ENCODE measurements around the gene STRN4. TPM values are rescaled to one million over a fixed set of nuclear protein-coding genes. Genes with fewer than 3 reads are reported as not detected.
A peak's percentile ranks its signal among the peaks of the same experiment; 100 is the strongest.

Gene STRN4
- polyA plus RNA-seq, 3 donors from 2014 or later, result 8.8 to 26.8 (median 10.8) TPM

GRCh38 chr19:46730595-46730994 is 15.7 kb downstream of the STRN4 start:
- Mint-ChIP-seq H3K27me3 (ENCODE audit: low read depth in 3 of 3) (peaks cover 0 to 9% (median 5%) of the 10 kb centered on the region in 3 donors), H3K27ac (peak overlapping the region in 1 of 6 donors; percentile 69), H3K36me3 (peaks cover 4 to 45% (median 21%) of the 10 kb centered on the region in 3 donors), H3K9me3 (no peaks in the 10 kb centered on the region), H3K4me3 (no peak overlapping the region), H3K4me1 (peaks cover 8 to 14% of the 10 kb centered on the region in 2 donors)
- no peak for DNase-seq

- H3K36me3 Mint-ChIP-seq, result peaks cover 4 to 46% (median 21%) of the 10 kb centered on the region in 3 donors
- no peak overlapping the region for H3K4me3 Mint-ChIP-seq
- H3K9me3 Mint-ChIP-seq, result no peaks in the 10 kb centered on the region
- no peak for DNase-seq
- peaks cover 0 to 9% (median 5%) of the 10 kb centered on the region in 3 donors for H3K27me3 Mint-ChIP-seq (ENCODE audit: low read depth in 3 of 3)
- H3K4me1 Mint-ChIP-seq, result peaks cover 8 to 14% of the 10 kb centered on the region in 2 donors
- no peak overlapping the region for H3K27ac Mint-ChIP-seq
These were observed 16.1 kb downstream of the STRN4 start for GRCh38 chr19:46730187-46730586.

- H3K36me3 Mint-ChIP-seq, result peaks cover 4 to 46% (median 21%) of the 10 kb centered on the region in 3 donors
- peaks cover 0 to 9% (median 5%) of the 10 kb centered on the region in 3 donors for H3K27me3 Mint-ChIP-seq (ENCODE audit: low read depth in 3 of 3)
- no peak overlapping the region for H3K4me3 Mint-ChIP-seq
- H3K4me1 Mint-ChIP-seq, result peaks cover 8 to 14% of the 10 kb centered on the region in 2 donors
- H3K9me3 Mint-ChIP-seq, result no peaks in the 10 kb centered on the region
- DNase-seq, result no peak
- no peak overlapping the region for H3K27ac Mint-ChIP-seq
These were observed 16.6 kb downstream of the STRN4 start for GRCh38 chr19:46729696-46730095.

- H3K27me3 Mint-ChIP-seq (ENCODE audit: low read depth in 3 of 3), result peaks cover 2 to 9% (median 5%) of the 10 kb centered on the region in 3 donors
- peaks cover 4 to 42% (median 15%) of the 10 kb centered on the region in 3 donors for H3K36me3 Mint-ChIP-seq
- H3K9me3 Mint-ChIP-seq, result no peaks in the 10 kb centered on the region
- DNase-seq, result peak; percentile 75 to 78 (median 78)
- H3K4me1 Mint-ChIP-seq, result peaks cover 9 to 18% of the 10 kb centered on the region in 2 donors
- no peak overlapping the region for H3K4me3 Mint-ChIP-seq
- peak overlapping the region in 2 of 6 donors; percentile 35 to 50 for H3K27ac Mint-ChIP-seq
These were observed 17.4 kb downstream of the STRN4 start for GRCh38 chr19:46728693-46729339.

GRCh38 chr19:46728208-46728607 is 18.0 kb downstream of the STRN4 start:
- Mint-ChIP-seq H3K36me3 (peaks cover 4 to 39% (median 15%) of the 10 kb centered on the region in 3 donors), H3K4me3 (no peak overlapping the region), H3K27me3 (ENCODE audit: low read depth in 3 of 3) (peaks cover 2 to 9% (median 5%) of the 10 kb centered on the region in 3 donors), H3K4me1 (peaks cover 15 to 24% of the 10 kb centered on the region in 2 donors), H3K27ac (no peak overlapping the region), H3K9me3 (no peaks in the 10 kb centered on the region)
- no peak for DNase-seq

GRCh38 chr19:46727757-46728156 is 18.5 kb downstream of the STRN4 start:
- Mint-ChIP-seq H3K4me1 (peaks cover 20 to 28% of the 10 kb centered on the region in 2 donors), H3K27me3 (ENCODE audit: low read depth in 3 of 3) (peaks cover 2 to 9% (median 5%) of the 10 kb centered on the region in 3 donors), H3K4me3 (no peak overlapping the region), H3K27ac (no peak overlapping the region), H3K9me3 (no peaks in the 10 kb centered on the region), H3K36me3 (peaks cover 4 to 38% (median 15%) of the 10 kb centered on the region in 3 donors)
- DNase-seq, result no peak

GRCh38 chr19:46726971-46727501 is 19.2 kb downstream of the STRN4 start:
- Mint-ChIP-seq H3K4me3 (no peak overlapping the region), H3K27ac (no peak overlapping the region), H3K4me1 (peaks cover 27 to 35% of the 10 kb centered on the region in 2 donors), H3K36me3 (peaks cover 4 to 38% (median 16%) of the 10 kb centered on the region in 3 donors), H3K27me3 (ENCODE audit: low read depth in 3 of 3) (peaks cover 2 to 11% (median 4%) of the 10 kb centered on the region in 3 donors), H3K9me3 (no peaks in the 10 kb centered on the region)
- DNase-seq, result no peak

- H3K4me3 Mint-ChIP-seq, result no peak overlapping the region
- H3K4me1 Mint-ChIP-seq, result peaks cover 29 to 36% of the 10 kb centered on the region in 2 donors
- H3K36me3 Mint-ChIP-seq, result peaks cover 4 to 35% (median 15%) of the 10 kb centered on the region in 3 donors
- DNase-seq, result no peak
- peaks cover 2 to 8% (median 3%) of the 10 kb centered on the region in 3 donors for H3K27me3 Mint-ChIP-seq (ENCODE audit: low read depth in 3 of 3)
- no peaks in the 10 kb centered on the region for H3K9me3 Mint-ChIP-seq
- H3K27ac Mint-ChIP-seq, result no peak overlapping the region
These were observed 19.7 kb downstream of the STRN4 start for GRCh38 chr19:46726551-46726950.

- H3K9me3 Mint-ChIP-seq, result no peaks in the 10 kb centered on the region
- peaks cover 4 to 33% (median 15%) of the 10 kb centered on the region in 3 donors for H3K36me3 Mint-ChIP-seq
- peaks cover 29 to 36% of the 10 kb centered on the region in 2 donors for H3K4me1 Mint-ChIP-seq
- no peak for DNase-seq
- no peak overlapping the region for H3K27ac Mint-ChIP-seq
- no peak overlapping the region for H3K4me3 Mint-ChIP-seq
- H3K27me3 Mint-ChIP-seq (ENCODE audit: low read depth in 3 of 3), result peaks cover 2 to 5% (median 2%) of the 10 kb centered on the region in 3 donors
These were observed 20.3 kb downstream of the STRN4 start for GRCh38 chr19:46725859-46726393.

- Mint-ChIP-seq H3K4me3 (no peak overlapping the region), H3K27ac (no peak overlapping the region), H3K36me3 (peaks cover 4 to 37% (median 18%) of the 10 kb centered on the region in 3 donors), H3K4me1 (peaks cover 29 to 41% of the 10 kb centered on the region in 2 donors), H3K27me3 (ENCODE audit: low read depth in 3 of 3) (peaks cover 2 to 5% (median 2%) of the 10 kb centered on the region in 3 donors), H3K9me3 (no peaks in the 10 kb centered on the region)
- DNase-seq, result no peak
These were observed 21.0 kb downstream of the STRN4 start for GRCh38 chr19:46725036-46725820.

- H3K4me1 Mint-ChIP-seq, result peaks cover 32 to 44% of the 10 kb centered on the region in 2 donors
These were observed 21.8 kb downstream of the STRN4 start for GRCh38 chr19:46724468-46724867.

GRCh38 chr19:46723471-46723870 is 22.8 kb downstream of the STRN4 start:
- Mint-ChIP-seq H3K4me1 (peaks cover 35 to 45% of the 10 kb centered on the region in 2 donors), H3K27me3 (ENCODE audit: low read depth in 3 of 3) (peaks cover 2 to 5% (median 4%) of the 10 kb centered on the region in 3 donors), H3K9me3 (no peaks in the 10 kb centered on the region), H3K27ac (peak overlapping the region in 3 of 6 donors; percentile 34 to 71 (median 60)), H3K36me3 (peaks cover 4 to 30% (median 12%) of the 10 kb centered on the region in 3 donors), H3K4me3 (peak overlapping the region; percentile 48 to 73 (median 64))
- no peak for DNase-seq

More at GRCh38 chr19:46724468-46724867, 21.8 kb downstream of the STRN4 start:
- H3K4me3 Mint-ChIP-seq, result no peak overlapping the region
- H3K36me3 Mint-ChIP-seq, result peaks cover 5 to 37% (median 18%) of the 10 kb centered on the region in 3 donors
- H3K27ac Mint-ChIP-seq, result peak overlapping the region in 1 of 6 donors; percentile 11
- no peak for DNase-seq
- no peaks in the 10 kb centered on the region for H3K9me3 Mint-ChIP-seq
- peaks cover 2 to 5% (median 3%) of the 10 kb centered on the region in 3 donors for H3K27me3 Mint-ChIP-seq (ENCODE audit: low read depth in 3 of 3)

GRCh38 chr19:46723023-46723461 is 23.2 kb downstream of the STRN4 start:
- DNase-seq, result peak; percentile 41 to 52 (median 48)
- peaks cover 38 to 50% of the 10 kb centered on the region in 2 donors for H3K4me1 Mint-ChIP-seq
- H3K9me3 Mint-ChIP-seq, result no peaks in the 10 kb centered on the region
- H3K27ac Mint-ChIP-seq, result peak overlapping the region in 3 of 6 donors; percentile 34 to 71 (median 60)
- H3K27me3 Mint-ChIP-seq (ENCODE audit: low read depth in 3 of 3), result peaks cover 4 to 8% (median 5%) of the 10 kb centered on the region in 3 donors
- H3K36me3 Mint-ChIP-seq, result peaks cover 4 to 30% (median 12%) of the 10 kb centered on the region in 3 donors
- H3K4me3 Mint-ChIP-seq, result peak overlapping the region; percentile 48 to 73 (median 64)

Data from immature natural killer cell (primary cell).